Heart right ventricle (tissue), 16 donors: Measurements from ENCODE around the gene DGKQ. TPM values are rescaled to one million over a fixed set of nuclear protein-coding genes. Genes with fewer than 3 reads are reported as not detected.

Experiments used
- ATAC-seq, 8 donors: fragments of 200-7000 bp; cut with Tn5 transposase; one replicate each; pipeline ENCODE4 v1.9.1; 2020; ENCODE audit warnings: mild to moderate bottlenecking in 8 of 8, moderate library complexity in 8 of 8, moderate number of reproducible peaks in 1 of 8
- DNase-seq, 2 donors: peaks; one replicate each; pipeline ENCODE4 v3.0.0-alpha.2; 2020
- H3K27ac ChIP-seq, 10 donors: fragments of 200-600 bp; sonication (generic) in 2 of 10; one replicate each; pipeline versions ENCODE4 v1.5.0 to v1.8.0; 2020 to 2022; ENCODE audit warnings: mild to moderate bottlenecking in 3 of 10
- H3K27me3 ChIP-seq, 7 donors: fragments of 200-600 bp; one replicate each; pipeline ENCODE4 v1.8.0; 2021 to 2022; ENCODE audit warnings: mild to moderate bottlenecking in 2 of 7
- H3K36me3 ChIP-seq, 9 donors: fragments of 200-600 bp; sonication (generic) in 1 of 9; one replicate each; pipeline versions ENCODE4 v1.5.0 to v1.8.0; 2020 to 2022; ENCODE audit warnings: mild to moderate bottlenecking in 2 of 9
- H3K4me1 ChIP-seq, 9 donors: fragments of 200-600 bp; sonication (generic) in 1 of 9; one replicate each; pipeline versions ENCODE4 v1.5.0 to v1.8.0; 2020 to 2022; ENCODE audit warnings: mild to moderate bottlenecking in 4 of 9
- H3K4me3 ChIP-seq, 10 donors: fragments of 200-600 bp; sonication (generic) in 2 of 10; one replicate each; pipeline versions ENCODE4 v1.5.0 to v1.8.0; 2020 to 2022; ENCODE audit warnings: mild to moderate bottlenecking in 7 of 10, moderate library complexity in 2 of 10
- H3K9me3 ChIP-seq, 11 donors: fragments of 200-600 bp in 10 of 11; sonication (generic) in 2 of 11; one replicate each; pipeline versions ENCODE4 v1.5.0 to v1.8.0; 2013 to 2022; ENCODE audit warnings: mild to moderate bottlenecking in 2 of 11, control low read depth in 1 of 11, moderate library complexity in 1 of 11
- WGBS, 2 donors: extraction: QIAGEN DNeasy Blood & Tissue Kit; methylation state at CpG; one replicate each; pipeline ENCODE4 v1.1.7; 2013; ENCODE audit warnings: inconsistent platforms in 1 of 2; 5-methylcytosine and 5-hydroxymethylcytosine counted together
- intact Hi-C, 10 donors: fragments of 100-400 bp; cut with DNase I; formaldehyde crosslinking; loops; one replicate each; pipeline versions ENCODE4 v1.11.1 to v1.14.2; 2022
- polyA plus RNA-seq, 2 donors: library from polyadenylated mRNA; stranded (reverse); fragments of 200-250 nt; gene quantifications; one replicate each; pipeline ENCODE4 v1.2.3, GENCODE V29; 2013
- total RNA-seq, 10 donors: library from RNA; stranded (reverse); fragmentation: NEBNext Ultra II Directional in 3 of 10; extraction: Animal tissue kit (Norgen Biotek cat#: 25700) in 3 of 10; gene quantifications; one replicate each; pipeline versions ENCODE4 v1.2.1 to v1.2.4, GENCODE V29; 2021 to 2023
- TF ChIP-seq, protein P1 (sequence below), 9 donors: fragments of 200-600 bp; sonication (generic) in 2 of 9; IDR thresholded peaks; one replicate each; pipeline versions ENCODE4 v1.5.0 to v1.8.0; 2021 to 2022; ENCODE audit warnings: antibody characterized with exemption in 9 of 9, mild to moderate bottlenecking in 5 of 9, moderate library complexity in 1 of 9
- donor health status: Arrhythmogenic right ventricular cardiomyopathy.
- donor health status: ischemic (EF 13 %, LVEDD 7.1; RV severe dilation, severe dysfunction).
- donor health status: healthy with polysubstance abuse.
- donor health status: DM: no; HTN: yes; CAD: no.
- donor health status: DM: no; HTN: no; CAD: no.
- donor health status: ischemic (EF 25% LVEDD 6.9; RV normal size, moderate dysfunction).
- donor health status: ischemic (EF 25% LVEDD 5.7; RV mildly dilated, moderate dysfunction).
- donor health status: healthy.
- donor health status: DM: yes; HTN: yes; CAD: no.
- donor health status: Ischemic cardiomyopathy.
- donor health status: ischemic (EF 35%, LVEDD 5.7; RV mildly dilated, moderate dysfunction).
- donor health status: nonischemic (EF 11% LVEDD 7.7; RV severe dilation, severe dysfunction).
- donor health status: DM: yes; HTN: yes; CAD: no.
- donor health status: PGD.
- donor health status: ischemic (EF 29% LVEDD 5.4; RV normal size, mild dysfunction).
- donor health status: nonischemic (EF 23%, LVEDD 6.1; RV moderate dilation, normal function).

The DGKQ gene
- total and polyA plus RNA-seq, 12 donors, result 2.8 to 5.2 (median 3.8) TPM

DNA sequence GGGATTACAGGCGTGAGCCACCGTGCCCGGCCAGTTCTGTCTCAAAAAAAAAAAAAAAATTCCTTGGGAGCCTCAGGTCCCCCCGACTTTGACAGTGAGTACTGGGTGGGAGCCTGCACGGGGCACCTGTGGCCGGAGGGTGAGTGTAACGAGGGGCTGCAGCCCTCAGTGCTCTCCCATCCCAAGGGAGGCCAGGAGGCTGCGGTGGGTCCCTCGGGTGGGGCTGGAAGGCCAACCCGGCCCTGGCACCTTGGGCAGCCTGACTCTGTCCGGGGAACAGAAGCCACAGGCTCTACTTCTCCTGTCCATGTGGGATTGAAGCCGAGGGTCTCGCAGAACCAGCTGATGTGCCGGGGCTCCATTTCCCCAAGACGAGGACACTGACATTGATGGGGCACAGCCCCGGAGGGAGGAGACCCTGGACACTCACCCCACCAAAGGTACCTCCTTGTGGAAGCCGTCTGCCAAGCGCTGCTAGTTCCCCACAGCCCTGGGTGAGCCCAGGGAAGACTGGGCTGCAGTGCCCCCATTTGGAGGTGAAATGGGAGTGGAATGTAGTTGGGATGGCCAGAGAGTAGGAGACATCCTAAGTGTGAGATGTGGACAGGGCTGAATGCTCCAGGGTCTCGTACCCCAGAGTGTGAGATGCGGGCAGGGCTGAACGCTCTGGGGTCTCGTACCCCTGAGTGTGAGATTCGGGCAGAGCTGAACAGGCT lies 22.1 kb upstream of the DGKQ start:
- Histone ChIP-seq H3K27me3 (peaks cover 11 to 46% (median 37%) of the 10 kb centered on the region in 7 donors), H3K4me3 (no peak overlapping the region), H3K36me3 (peaks cover 0 to 9% (median 0%) of the 10 kb centered on the region in 9 donors), H3K4me1 (peaks cover 0 to 15% (median 7%) of the 10 kb centered on the region in 9 donors), H3K9me3 (no peaks in the 10 kb centered on the region), H3K27ac (no peak overlapping the region)
- DNase-seq (no peak), ATAC-seq (no peak)
- 87 to 92% methylated on average over 22 to 23 of the region's 23 CpGs for WGBS, 2 donors
- TF ChIP-seq, protein P1, sequence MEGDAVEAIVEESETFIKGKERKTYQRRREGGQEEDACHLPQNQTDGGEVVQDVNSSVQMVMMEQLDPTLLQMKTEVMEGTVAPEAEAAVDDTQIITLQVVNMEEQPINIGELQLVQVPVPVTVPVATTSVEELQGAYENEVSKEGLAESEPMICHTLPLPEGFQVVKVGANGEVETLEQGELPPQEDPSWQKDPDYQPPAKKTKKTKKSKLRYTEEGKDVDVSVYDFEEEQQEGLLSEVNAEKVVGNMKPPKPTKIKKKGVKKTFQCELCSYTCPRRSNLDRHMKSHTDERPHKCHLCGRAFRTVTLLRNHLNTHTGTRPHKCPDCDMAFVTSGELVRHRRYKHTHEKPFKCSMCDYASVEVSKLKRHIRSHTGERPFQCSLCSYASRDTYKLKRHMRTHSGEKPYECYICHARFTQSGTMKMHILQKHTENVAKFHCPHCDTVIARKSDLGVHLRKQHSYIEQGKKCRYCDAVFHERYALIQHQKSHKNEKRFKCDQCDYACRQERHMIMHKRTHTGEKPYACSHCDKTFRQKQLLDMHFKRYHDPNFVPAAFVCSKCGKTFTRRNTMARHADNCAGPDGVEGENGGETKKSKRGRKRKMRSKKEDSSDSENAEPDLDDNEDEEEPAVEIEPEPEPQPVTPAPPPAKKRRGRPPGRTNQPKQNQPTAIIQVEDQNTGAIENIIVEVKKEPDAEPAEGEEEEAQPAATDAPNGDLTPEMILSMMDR (IDR thresholded peaks at IDR 0.05), result no peak
- intact Hi-C loops, result loop anchor here in 1 of 10 donors (5.0 kb wide), 1 partner anchor 253 kb away; no protein-coding TSS in a partner anchor

DNA sequence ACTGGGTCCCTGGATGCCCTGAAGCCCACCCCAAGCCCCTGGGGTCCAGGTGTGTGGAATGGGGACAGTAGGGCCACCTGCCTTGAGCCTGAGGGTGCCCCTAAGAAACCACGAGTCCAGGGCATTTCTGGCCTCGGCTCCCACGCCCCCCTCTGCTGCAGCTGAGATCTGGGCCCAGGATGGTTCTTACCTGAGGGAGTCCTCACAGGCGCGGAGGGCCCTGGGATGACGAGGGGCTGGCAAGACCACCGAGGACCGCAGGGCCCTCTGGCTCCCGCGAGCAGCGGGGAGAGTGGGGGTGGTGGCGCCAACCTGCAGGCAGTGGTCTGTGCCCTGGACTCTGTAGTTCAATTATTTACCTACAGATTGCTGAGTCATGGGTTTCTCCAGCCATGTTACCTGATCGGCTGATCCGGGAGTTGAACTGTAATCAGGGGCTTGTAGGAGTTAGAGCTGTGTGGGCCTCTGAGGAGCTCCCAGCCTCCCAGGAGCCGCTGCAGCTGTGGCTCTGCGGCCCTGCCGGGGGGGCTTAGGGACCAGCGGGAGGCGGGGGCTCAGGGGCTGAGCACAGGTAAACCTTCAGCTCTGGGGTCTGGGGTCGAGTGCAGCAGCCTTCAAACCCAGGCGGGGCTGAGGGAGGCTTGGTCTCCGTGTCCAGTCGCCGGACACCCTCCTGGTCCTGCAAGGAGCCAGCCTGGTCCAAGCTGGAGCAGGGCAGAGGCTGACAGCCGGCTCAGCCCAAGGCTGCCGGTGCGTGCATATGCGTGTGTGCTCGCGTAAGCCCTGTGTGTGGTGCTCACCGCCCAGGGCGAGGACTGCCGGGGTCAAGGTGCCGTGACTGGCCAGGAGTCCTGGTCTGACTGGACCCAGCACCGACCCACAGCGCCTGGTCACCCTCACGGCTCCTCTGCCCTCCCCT lies 20.0 kb upstream of the DGKQ start, which contains the start of gene SLC26A1:
SLC26A1 (minus strand) TSS at position 294 of the 919 bp plus-strand sequence. CDS start 1,701 bp downstream, outside the sequence.
- intact Hi-C loops, result no loop called here
- Histone ChIP-seq H3K4me3 (no peak within 1 kb of the TSS), H3K4me1 (peaks cover 0 to 14% (median 7%) of the 10 kb centered on the region in 9 donors), H3K27ac (no peak within 1 kb of the TSS), H3K9me3 (no peaks in the 10 kb centered on the region), H3K27me3 (peaks cover 9 to 28% (median 24%) of the 10 kb centered on the region in 7 donors), H3K36me3 (peaks cover 0 to 15% (median 0%) of the 10 kb centered on the region in 9 donors)
- TF ChIP-seq, protein P1 (IDR thresholded peaks at IDR 0.05), result no peak
- ATAC-seq, result no peak
- no peak for DNase-seq
- WGBS, 2 donors, result 87 to 89% methylated on average over 36 to 37 of the region's 37 CpGs

DNA sequence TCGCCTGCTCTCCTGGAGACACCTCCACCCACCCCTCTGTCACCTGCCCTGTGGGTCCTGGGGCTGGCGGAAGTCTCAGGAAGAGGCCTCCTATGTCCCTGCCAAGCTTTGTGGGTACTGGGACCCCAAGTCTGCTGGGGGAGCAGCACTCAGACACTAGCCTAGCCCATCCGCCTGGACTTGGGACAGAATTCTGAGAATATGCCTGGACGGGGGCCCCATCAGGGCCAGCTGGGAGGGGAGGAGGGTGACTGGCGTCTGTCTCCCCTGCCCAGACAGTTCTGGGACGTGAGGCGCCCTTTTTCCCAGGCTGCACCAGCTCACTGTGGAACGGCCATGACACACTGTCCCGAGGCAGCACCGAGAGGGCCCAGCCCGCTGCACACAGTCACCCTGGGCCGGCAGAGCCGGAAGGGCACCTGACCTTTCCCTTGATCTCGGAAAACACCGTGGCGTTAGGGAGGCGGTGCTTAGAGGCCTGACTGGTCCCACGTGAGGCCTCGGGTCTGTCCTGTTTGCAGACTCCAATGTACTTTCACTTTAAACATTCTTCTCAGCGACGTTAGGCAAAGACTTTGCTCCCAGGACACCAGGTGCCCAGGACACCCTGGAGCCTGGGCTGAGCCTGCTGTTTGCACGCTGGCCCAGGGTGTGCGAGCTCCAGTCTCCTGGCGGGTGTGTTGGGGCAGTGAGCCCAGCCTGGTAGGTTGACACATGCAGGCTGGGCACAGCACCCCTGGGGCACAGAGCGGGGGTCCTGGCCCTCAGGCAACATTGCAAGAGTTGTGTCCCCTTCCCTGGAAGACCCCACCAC lies 19.1 kb upstream of the DGKQ start:
- ATAC-seq (peak in 5 of 8 donors; percentile 3 to 31 (median 8)), DNase-seq (no peak)
- Histone ChIP-seq H3K4me1 (peaks cover under 1 to 14% (median 8%) of the 10 kb centered on the region in 9 donors), H3K36me3 (peaks cover 0 to 15% (median 0%) of the 10 kb centered on the region in 9 donors), H3K4me3 (no peak overlapping the region), H3K27ac (no peak overlapping the region), H3K27me3 (peaks cover 5 to 20% (median 16%) of the 10 kb centered on the region in 7 donors), H3K9me3 (no peaks in the 10 kb centered on the region)
- WGBS, 2 donors, result 73% methylated on average over 25 of the region's 25 CpGs
- intact Hi-C loops, result no loop called here
- TF ChIP-seq, protein P1 (IDR thresholded peaks at IDR 0.05), result no peak
